Measurements from ENCODE around the gene PDCD11. TPM values are rescaled to one million over a fixed set of nuclear protein-coding genes. Genes with fewer than 3 reads are reported as not detected.
A peak's percentile ranks its signal among the peaks of the same experiment; 100 is the strongest.
"Not testable (repeated sequence)": the region's sequence is repeated elsewhere in the genome, so short reads cannot be mapped to it uniquely, and the experiment has no call there.

The PDCD11 gene
- total RNA-seq, 1 donor from 2014 or later = 38.7 TPM

GRCh38 chr10:103355906-103356599, 40.4 kb upstream of the PDCD11 start:
- no peak for FAIRE-seq
- Histone ChIP-seq H3K36me3 (ENCODE audit: control insufficient read depth, insufficient read depth, low read length) (no peaks in the 10 kb centered on the region), H3K27me3 (ENCODE audit: control insufficient read depth, insufficient read depth, low read length) (no peaks in the 10 kb centered on the region), H3K4me3 (ENCODE audit: low read depth, low read length) (no peak overlapping the region)
- no peak for DNase-seq (ENCODE audit: low read depth)
- TF ChIP-seq, protein P1, sequence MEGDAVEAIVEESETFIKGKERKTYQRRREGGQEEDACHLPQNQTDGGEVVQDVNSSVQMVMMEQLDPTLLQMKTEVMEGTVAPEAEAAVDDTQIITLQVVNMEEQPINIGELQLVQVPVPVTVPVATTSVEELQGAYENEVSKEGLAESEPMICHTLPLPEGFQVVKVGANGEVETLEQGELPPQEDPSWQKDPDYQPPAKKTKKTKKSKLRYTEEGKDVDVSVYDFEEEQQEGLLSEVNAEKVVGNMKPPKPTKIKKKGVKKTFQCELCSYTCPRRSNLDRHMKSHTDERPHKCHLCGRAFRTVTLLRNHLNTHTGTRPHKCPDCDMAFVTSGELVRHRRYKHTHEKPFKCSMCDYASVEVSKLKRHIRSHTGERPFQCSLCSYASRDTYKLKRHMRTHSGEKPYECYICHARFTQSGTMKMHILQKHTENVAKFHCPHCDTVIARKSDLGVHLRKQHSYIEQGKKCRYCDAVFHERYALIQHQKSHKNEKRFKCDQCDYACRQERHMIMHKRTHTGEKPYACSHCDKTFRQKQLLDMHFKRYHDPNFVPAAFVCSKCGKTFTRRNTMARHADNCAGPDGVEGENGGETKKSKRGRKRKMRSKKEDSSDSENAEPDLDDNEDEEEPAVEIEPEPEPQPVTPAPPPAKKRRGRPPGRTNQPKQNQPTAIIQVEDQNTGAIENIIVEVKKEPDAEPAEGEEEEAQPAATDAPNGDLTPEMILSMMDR (IDR thresholded peaks at IDR 0.05; ENCODE audit: insufficient read depth, low read length, severe bottlenecking) = no peak

- not testable (repeated sequence) for H3K36me3 ChIP-seq (ENCODE audit: control insufficient read depth, insufficient read depth, low read length); H3K4me3 ChIP-seq (ENCODE audit: low read depth, low read length); DNase-seq (ENCODE audit: low read depth); FAIRE-seq; H3K27me3 ChIP-seq (ENCODE audit: control insufficient read depth, insufficient read depth, low read length)
Observed at GRCh38 chr10:103359493-103359892, 36.9 kb upstream of the PDCD11 start.

GRCh38 chr10:103360791-103361190, 35.6 kb upstream of the PDCD11 start:
- H3K36me3 ChIP-seq (ENCODE audit: control insufficient read depth, insufficient read depth, low read length); FAIRE-seq; H3K4me3 ChIP-seq (ENCODE audit: low read depth, low read length); H3K27me3 ChIP-seq (ENCODE audit: control insufficient read depth, insufficient read depth, low read length): not testable (repeated sequence)
- peak; percentile 64 for DNase-seq (ENCODE audit: low read depth)

DNA sequence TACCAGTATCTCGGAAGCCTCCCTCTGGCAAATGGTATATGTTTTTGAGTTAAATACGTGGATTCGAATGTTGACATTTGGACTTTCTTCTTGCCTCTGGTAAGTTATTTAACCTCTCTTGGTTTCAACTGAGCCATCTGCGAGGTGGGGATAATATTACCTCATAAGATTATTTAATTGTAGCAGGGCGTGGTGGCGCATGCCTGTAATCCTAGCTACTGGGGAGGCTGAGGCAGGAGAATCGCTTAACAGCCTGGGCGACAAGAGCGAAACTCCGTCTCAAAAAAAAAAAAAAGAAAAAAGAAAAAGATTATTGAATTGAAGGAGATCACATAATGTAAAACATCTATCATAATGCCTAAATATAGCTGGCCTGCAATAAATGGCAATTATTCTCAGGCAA, 29.0 kb upstream of the PDCD11 start:
- FAIRE-seq = no peak
- TF ChIP-seq, protein P1 (IDR thresholded peaks at IDR 0.05; ENCODE audit: insufficient read depth, low read length, severe bottlenecking) = no peak
- Histone ChIP-seq H3K4me3 (ENCODE audit: low read depth, low read length) (peak overlapping the region; percentile 68), H3K36me3 (ENCODE audit: control insufficient read depth, insufficient read depth, low read length) (no peaks in the 10 kb centered on the region), H3K27me3 (ENCODE audit: control insufficient read depth, insufficient read depth, low read length) (no peaks in the 10 kb centered on the region)
- DNase-seq (ENCODE audit: low read depth) = no peak

DNA sequence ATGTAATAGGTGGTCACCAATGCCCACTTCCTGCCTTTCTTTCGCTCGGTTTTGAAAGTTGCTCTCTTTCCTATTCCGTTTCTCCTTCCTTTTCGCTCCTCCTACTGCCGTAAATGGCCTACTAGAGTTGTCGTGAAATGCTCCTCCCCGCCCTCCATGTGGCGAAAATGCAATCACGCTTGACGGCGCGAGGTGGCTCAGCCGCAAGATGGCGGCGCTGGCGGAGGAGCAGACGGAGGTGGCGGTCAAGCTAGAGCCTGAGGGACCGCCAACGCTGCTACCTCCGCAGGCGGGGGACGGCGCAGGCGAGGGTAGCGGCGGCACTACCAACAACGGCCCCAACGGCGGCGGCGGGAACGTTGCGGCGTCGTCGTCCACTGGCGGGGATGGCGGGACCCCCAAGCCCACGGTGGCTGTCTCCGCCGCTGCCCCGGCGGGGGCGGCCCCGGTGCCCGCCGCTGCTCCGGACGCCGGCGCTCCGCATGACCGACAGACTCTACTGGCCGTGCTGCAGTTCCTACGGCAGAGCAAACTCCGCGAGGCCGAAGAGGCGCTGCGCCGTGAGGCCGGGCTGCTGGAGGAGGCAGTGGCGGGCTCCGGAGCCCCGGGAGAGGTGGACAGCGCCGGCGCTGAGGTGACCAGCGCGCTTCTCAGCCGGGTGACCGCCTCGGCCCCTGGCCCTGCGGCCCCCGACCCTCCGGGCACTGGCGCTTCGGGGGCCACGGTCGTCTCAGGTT, 28.5 kb upstream of the PDCD11 start, which contains the start of gene TAF5:
Gene TAF5 (plus strand): TSS at position 195 of the 737 bp plus-strand sequence. CDS start 14 bp downstream, at position 209.
- FAIRE-seq (no peak), DNase-seq (ENCODE audit: low read depth) (peak; percentile 89)
- peak within 1 kb of the TSS; percentile 68 for H3K4me3 ChIP-seq (ENCODE audit: low read depth, low read length)
- H3K36me3 ChIP-seq (ENCODE audit: control insufficient read depth, insufficient read depth, low read length) = no peaks in the 10 kb centered on the region
- H3K27me3 ChIP-seq (ENCODE audit: control insufficient read depth, insufficient read depth, low read length) = no peaks in the 10 kb centered on the region
- TF ChIP-seq, protein P1 (IDR thresholded peaks at IDR 0.05; ENCODE audit: insufficient read depth, low read length, severe bottlenecking) = no peak

- FAIRE-seq = peak; percentile 77
- no peak for DNase-seq (ENCODE audit: low read depth)
- H3K27me3 ChIP-seq (ENCODE audit: control insufficient read depth, insufficient read depth, low read length) = no peaks in the 10 kb centered on the region
Observed at GRCh38 chr10:103373544-103373943, 22.9 kb upstream of the PDCD11 start.

More at GRCh38 chr10:103373544-103373943, 22.9 kb upstream of the PDCD11 start:
- TF ChIP-seq, protein P1 (IDR thresholded peaks at IDR 0.05; ENCODE audit: insufficient read depth, low read length, severe bottlenecking) = no peak
- Histone ChIP-seq H3K36me3 (ENCODE audit: control insufficient read depth, insufficient read depth, low read length) (no peaks in the 10 kb centered on the region), H3K4me3 (ENCODE audit: low read depth, low read length) (no peak overlapping the region)

Measured in bronchial epithelial cell (primary cell).